ENCODE results near the gene ANGPTL7.

ANGPTL7 gene

GRCh38 chr1:11184973-11185372, 4.2 kb upstream of the ANGPTL7 start:
- TF ChIP-seq SIN3A (IDR thresholded peaks at IDR 0.05; ENCODE audit: borderline replicate concordance, insufficient read depth, low read length), result no peak
- TF ChIP-seq REST (IDR thresholded peaks at IDR 0.05; ENCODE audit: insufficient read depth in 1 of 2, low read depth in 2 of 2, low read length in 2 of 2), result no peak
- no peak for TF ChIP-seq TAF1 (IDR thresholded peaks at IDR 0.05; ENCODE audit: borderline replicate concordance, insufficient read depth, low read length)
- TF ChIP-seq FOXP2 (optimal IDR thresholded peaks at IDR 0.05; ENCODE audit: borderline replicate concordance, extremely low read depth, extremely low read length, insufficient read depth), result no peak
- no peak for TF ChIP-seq POLR2AphosphoS5 (IDR thresholded peaks at IDR 0.05; ENCODE audit: low read depth, low read length)

- TF ChIP-seq TAF1 (IDR thresholded peaks at IDR 0.05; ENCODE audit: borderline replicate concordance, insufficient read depth, low read length) (no peak), FOXP2 (optimal IDR thresholded peaks at IDR 0.05; ENCODE audit: borderline replicate concordance, extremely low read depth, extremely low read length, insufficient read depth) (no peak), POLR2AphosphoS5 (IDR thresholded peaks at IDR 0.05; ENCODE audit: low read depth, low read length) (no peak), REST (IDR thresholded peaks at IDR 0.05; ENCODE audit: insufficient read depth in 1 of 2, low read depth in 2 of 2, low read length in 2 of 2) (no peak), SIN3A (IDR thresholded peaks at IDR 0.05; ENCODE audit: borderline replicate concordance, insufficient read depth, low read length) (no peak)
These were observed 2.2 kb upstream of the ANGPTL7 start for GRCh38 chr1:11187000-11187399.

GRCh38 chr1:11187494-11187893, 1.7 kb upstream of the ANGPTL7 start:
- TF ChIP-seq POLR2AphosphoS5 (IDR thresholded peaks at IDR 0.05; ENCODE audit: low read depth, low read length) (no peak), FOXP2 (optimal IDR thresholded peaks at IDR 0.05; ENCODE audit: borderline replicate concordance, extremely low read depth, extremely low read length, insufficient read depth) (no peak), TAF1 (IDR thresholded peaks at IDR 0.05; ENCODE audit: borderline replicate concordance, insufficient read depth, low read length) (no peak), REST (IDR thresholded peaks at IDR 0.05; ENCODE audit: insufficient read depth in 1 of 2, low read depth in 2 of 2, low read length in 2 of 2) (no peak), SIN3A (IDR thresholded peaks at IDR 0.05; ENCODE audit: borderline replicate concordance, insufficient read depth, low read length) (no peak)

GRCh38 chr1:11187931-11188330, 1.2 kb upstream of the ANGPTL7 start:
- TF ChIP-seq TAF1 (IDR thresholded peaks at IDR 0.05; ENCODE audit: borderline replicate concordance, insufficient read depth, low read length) (no peak), POLR2AphosphoS5 (IDR thresholded peaks at IDR 0.05; ENCODE audit: low read depth, low read length) (no peak), FOXP2 (optimal IDR thresholded peaks at IDR 0.05; ENCODE audit: borderline replicate concordance, extremely low read depth, extremely low read length, insufficient read depth) (no peak), SIN3A (IDR thresholded peaks at IDR 0.05; ENCODE audit: borderline replicate concordance, insufficient read depth, low read length) (no peak), REST (IDR thresholded peaks at IDR 0.05; ENCODE audit: insufficient read depth in 1 of 2, low read depth in 2 of 2, low read length in 2 of 2) (no peak)

- no peak for TF ChIP-seq TAF1 (IDR thresholded peaks at IDR 0.05; ENCODE audit: borderline replicate concordance, insufficient read depth, low read length)
- TF ChIP-seq SIN3A (IDR thresholded peaks at IDR 0.05; ENCODE audit: borderline replicate concordance, insufficient read depth, low read length), result no peak
- no peak for TF ChIP-seq FOXP2 (optimal IDR thresholded peaks at IDR 0.05; ENCODE audit: borderline replicate concordance, extremely low read depth, extremely low read length, insufficient read depth)
- no peak for TF ChIP-seq POLR2AphosphoS5 (IDR thresholded peaks at IDR 0.05; ENCODE audit: low read depth, low read length)
- no peak for TF ChIP-seq REST (IDR thresholded peaks at IDR 0.05; ENCODE audit: insufficient read depth in 1 of 2, low read depth in 2 of 2, low read length in 2 of 2)
These were observed 774 bp upstream of the ANGPTL7 start for GRCh38 chr1:11188381-11188780.
